ENCODE measurements around the gene PSRC1. TPM values are rescaled to one million over a fixed set of nuclear protein-coding genes. Genes with fewer than 3 reads are reported as not detected.

The PSRC1 gene
- total RNA-seq, 1 experiment from 2014 or later = 21.3 TPM

DNA sequence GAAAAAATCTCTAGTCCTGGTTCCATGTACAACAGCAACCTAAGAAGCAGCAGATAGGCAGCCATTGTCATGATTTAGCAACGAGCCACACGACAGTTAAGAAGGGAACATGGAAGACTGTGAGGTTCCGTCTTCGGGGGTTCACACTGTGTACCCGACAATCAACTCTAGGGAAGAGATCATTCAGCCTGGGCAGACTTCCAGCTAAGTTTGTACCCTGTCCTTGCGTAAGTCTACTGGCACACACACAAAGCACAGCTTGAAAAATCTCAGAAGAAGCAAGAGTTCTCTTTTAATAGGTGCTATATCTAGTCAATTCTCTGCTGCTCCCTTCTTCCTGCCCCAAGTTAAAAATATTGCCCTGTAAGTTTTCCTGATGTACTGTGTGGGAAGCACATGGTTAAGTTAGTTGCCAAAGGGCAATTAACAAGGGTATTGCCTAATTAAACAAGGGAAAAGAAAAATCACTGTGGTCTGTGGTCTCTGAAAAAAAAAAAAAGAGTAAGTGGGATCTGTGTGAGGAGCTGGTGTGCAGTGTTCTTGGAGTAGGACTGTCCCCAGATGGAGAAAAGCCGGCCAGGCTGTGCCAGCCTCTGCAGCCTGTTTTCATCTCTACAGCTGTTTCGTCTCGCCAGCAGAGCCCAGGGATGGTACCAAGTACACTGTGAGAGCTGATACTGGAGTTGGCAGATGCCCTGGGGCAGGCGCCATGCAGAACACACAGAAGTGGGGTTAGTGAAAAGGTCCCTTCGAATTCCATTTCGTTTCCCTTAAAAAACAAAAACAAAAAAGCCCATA, 30.2 kb upstream of the PSRC1 start:
- CTCF ChIA-PET = interaction anchor here (0.5 kb wide), 1 partner anchor 411 kb away, joined by 4 read pairs; no protein-coding TSS in a partner anchor
- Mint-ChIP-seq H3K4me1 (ENCODE audit: low read depth, unreplicated experiment) (no peaks in the 10 kb centered on the region), H3K27ac (ENCODE audit: unreplicated experiment) (no peak overlapping the region), H3K9me3 (ENCODE audit: low read depth, unreplicated experiment) (no peaks in the 10 kb centered on the region), H3K27me3 (ENCODE audit: unreplicated experiment) (no peaks in the 10 kb centered on the region), H3K36me3 (ENCODE audit: insufficient read depth, unreplicated experiment) (no peaks in the 10 kb centered on the region), H3K4me3 (ENCODE audit: low read depth, unreplicated experiment) (no peak overlapping the region)
- TF ChIP-seq, protein P1, sequence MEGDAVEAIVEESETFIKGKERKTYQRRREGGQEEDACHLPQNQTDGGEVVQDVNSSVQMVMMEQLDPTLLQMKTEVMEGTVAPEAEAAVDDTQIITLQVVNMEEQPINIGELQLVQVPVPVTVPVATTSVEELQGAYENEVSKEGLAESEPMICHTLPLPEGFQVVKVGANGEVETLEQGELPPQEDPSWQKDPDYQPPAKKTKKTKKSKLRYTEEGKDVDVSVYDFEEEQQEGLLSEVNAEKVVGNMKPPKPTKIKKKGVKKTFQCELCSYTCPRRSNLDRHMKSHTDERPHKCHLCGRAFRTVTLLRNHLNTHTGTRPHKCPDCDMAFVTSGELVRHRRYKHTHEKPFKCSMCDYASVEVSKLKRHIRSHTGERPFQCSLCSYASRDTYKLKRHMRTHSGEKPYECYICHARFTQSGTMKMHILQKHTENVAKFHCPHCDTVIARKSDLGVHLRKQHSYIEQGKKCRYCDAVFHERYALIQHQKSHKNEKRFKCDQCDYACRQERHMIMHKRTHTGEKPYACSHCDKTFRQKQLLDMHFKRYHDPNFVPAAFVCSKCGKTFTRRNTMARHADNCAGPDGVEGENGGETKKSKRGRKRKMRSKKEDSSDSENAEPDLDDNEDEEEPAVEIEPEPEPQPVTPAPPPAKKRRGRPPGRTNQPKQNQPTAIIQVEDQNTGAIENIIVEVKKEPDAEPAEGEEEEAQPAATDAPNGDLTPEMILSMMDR (IDR thresholded peaks at IDR 0.05; ENCODE audit: unreplicated experiment) = no peak
- intact Hi-C loops (cut with micrococcal nuclease; ENCODE audit: unreplicated experiment) = no loop called here
- DNase-seq = no peak
- BruUV-seq (replicated peaks) = no TSS peak

DNA sequence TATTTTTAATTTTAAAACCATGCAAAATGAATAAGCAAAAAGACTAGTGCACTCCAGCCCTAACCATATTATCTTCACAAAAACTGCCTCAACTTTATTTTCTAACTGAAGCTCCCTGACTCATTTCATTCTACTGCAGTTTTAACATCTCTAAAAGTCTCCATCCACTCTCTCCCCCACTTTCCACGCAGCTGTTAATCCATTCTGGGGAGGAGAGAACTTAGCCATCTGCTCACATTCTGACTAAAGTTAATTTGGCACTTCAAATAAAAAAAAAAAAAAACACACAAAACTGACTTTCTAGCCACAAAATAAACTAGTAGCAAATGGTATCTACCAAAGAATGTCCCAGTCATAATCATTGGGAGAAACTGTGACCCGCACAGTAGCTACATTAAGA, 29.3 kb upstream of the PSRC1 start:
- BruUV-seq (replicated peaks) = TSS peak; percentile 35
- H3K27me3 Mint-ChIP-seq (ENCODE audit: unreplicated experiment) = no peaks in the 10 kb centered on the region
- no peaks in the 10 kb centered on the region for H3K9me3 Mint-ChIP-seq (ENCODE audit: low read depth, unreplicated experiment)
- H3K4me3 Mint-ChIP-seq (ENCODE audit: low read depth, unreplicated experiment) = no peak overlapping the region
- CTCF ChIA-PET = no interaction called here
- no peaks in the 10 kb centered on the region for H3K4me1 Mint-ChIP-seq (ENCODE audit: low read depth, unreplicated experiment)
- H3K36me3 Mint-ChIP-seq (ENCODE audit: insufficient read depth, unreplicated experiment) = no peaks in the 10 kb centered on the region
- TF ChIP-seq, protein P1 (IDR thresholded peaks at IDR 0.05; ENCODE audit: unreplicated experiment) = no peak
- no peak overlapping the region for H3K27ac Mint-ChIP-seq (ENCODE audit: unreplicated experiment)
- DNase-seq = no peak
- intact Hi-C loops (cut with micrococcal nuclease; ENCODE audit: unreplicated experiment) = no loop called here

DNA sequence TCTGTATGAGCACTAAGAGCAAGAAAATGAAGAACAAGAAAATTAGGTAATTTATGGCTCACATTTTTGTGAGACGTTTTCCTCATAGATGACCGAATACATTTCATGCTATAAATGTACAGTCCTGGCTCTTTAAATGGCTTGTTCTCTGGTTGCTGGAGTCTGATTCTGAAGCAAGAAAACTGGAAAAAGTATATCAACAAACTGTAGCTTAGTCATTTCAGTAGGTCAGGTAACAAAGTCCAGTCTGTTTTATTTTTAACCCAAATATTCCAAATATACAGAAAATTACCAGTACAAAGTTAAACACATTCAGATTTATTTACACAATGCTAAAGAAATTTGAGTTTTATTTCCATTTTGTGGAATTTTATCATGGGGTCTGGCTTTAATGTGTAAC, 26.4 kb upstream of the PSRC1 start:
- no peaks in the 10 kb centered on the region for H3K9me3 Mint-ChIP-seq (ENCODE audit: low read depth, unreplicated experiment)
- H3K27me3 Mint-ChIP-seq (ENCODE audit: unreplicated experiment) = no peaks in the 10 kb centered on the region
- no peaks in the 10 kb centered on the region for H3K36me3 Mint-ChIP-seq (ENCODE audit: insufficient read depth, unreplicated experiment)
- no peak overlapping the region for H3K4me3 Mint-ChIP-seq (ENCODE audit: low read depth, unreplicated experiment)
- CTCF ChIA-PET = no interaction called here
- H3K27ac Mint-ChIP-seq (ENCODE audit: unreplicated experiment) = no peak overlapping the region
- intact Hi-C loops (cut with micrococcal nuclease; ENCODE audit: unreplicated experiment) = no loop called here
- TF ChIP-seq, protein P1 (IDR thresholded peaks at IDR 0.05; ENCODE audit: unreplicated experiment) = no peak
- no TSS peak for BruUV-seq (replicated peaks)
- no peak for DNase-seq
- no peaks in the 10 kb centered on the region for H3K4me1 Mint-ChIP-seq (ENCODE audit: low read depth, unreplicated experiment)

DNA sequence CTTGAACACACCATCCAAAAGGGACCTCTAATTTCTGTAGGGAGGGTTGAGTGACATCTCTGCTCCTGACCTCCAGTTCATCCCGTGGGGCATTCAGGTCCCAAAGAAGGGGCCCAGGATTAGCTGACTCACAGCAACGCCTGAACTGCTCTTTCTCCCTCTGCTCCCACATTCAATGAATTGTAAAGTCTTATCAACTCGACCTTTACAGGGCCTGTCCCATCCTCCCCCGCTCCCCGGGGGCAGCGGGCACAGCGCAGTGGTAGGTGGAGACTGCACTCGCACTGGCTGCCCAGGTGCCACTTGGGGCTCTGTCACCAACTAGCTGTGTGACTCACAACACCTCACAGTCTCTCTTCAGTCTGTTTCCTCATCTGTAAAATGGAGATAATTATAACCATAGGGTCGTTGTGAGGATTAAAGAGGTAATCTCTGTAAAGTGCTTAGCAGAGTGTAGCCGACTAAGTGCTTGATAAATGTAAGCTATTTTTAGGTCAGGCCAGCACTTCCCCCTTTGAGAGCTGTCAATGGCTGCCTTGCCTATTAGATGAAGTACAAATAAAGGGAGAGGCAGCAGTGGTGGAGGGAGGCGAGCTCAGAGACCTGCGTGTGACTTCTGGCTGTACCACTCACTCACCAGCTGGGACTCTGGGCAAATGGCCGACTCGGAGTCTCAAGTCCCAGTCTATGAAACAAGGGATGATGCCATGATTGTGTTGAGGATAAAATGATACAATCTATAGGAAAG, 24.5 kb upstream of the PSRC1 start:
- no peaks in the 10 kb centered on the region for H3K9me3 Mint-ChIP-seq (ENCODE audit: low read depth, unreplicated experiment)
- intact Hi-C loops (cut with micrococcal nuclease; ENCODE audit: unreplicated experiment) = no loop called here
- H3K36me3 Mint-ChIP-seq (ENCODE audit: insufficient read depth, unreplicated experiment) = no peaks in the 10 kb centered on the region
- H3K4me3 Mint-ChIP-seq (ENCODE audit: low read depth, unreplicated experiment) = no peak overlapping the region
- DNase-seq = peak; percentile 10
- no TSS peak for BruUV-seq (replicated peaks)
- CTCF ChIA-PET = interaction anchor here (0.6 to 1.0 kb wide), 2 partner anchors 10 to 20 kb away, joined by 3 to 5 read pairs; no protein-coding TSS in a partner anchor
- no peaks in the 10 kb centered on the region for H3K27me3 Mint-ChIP-seq (ENCODE audit: unreplicated experiment)
- no peak overlapping the region for H3K27ac Mint-ChIP-seq (ENCODE audit: unreplicated experiment)
- TF ChIP-seq, protein P1 (IDR thresholded peaks at IDR 0.05; ENCODE audit: unreplicated experiment) = no peak
- no peaks in the 10 kb centered on the region for H3K4me1 Mint-ChIP-seq (ENCODE audit: low read depth, unreplicated experiment)

All from Calu3 (cell line).